ENCODE results near the gene C16orf89. TPM values are rescaled to one million over a fixed set of nuclear protein-coding genes. Genes with fewer than 3 reads are reported as not detected.

The C16orf89 gene
- total RNA-seq, 4 donors from 2014 or later = 2.9 to 14.9 (median 3.3) TPM; not detected in 1

DNA sequence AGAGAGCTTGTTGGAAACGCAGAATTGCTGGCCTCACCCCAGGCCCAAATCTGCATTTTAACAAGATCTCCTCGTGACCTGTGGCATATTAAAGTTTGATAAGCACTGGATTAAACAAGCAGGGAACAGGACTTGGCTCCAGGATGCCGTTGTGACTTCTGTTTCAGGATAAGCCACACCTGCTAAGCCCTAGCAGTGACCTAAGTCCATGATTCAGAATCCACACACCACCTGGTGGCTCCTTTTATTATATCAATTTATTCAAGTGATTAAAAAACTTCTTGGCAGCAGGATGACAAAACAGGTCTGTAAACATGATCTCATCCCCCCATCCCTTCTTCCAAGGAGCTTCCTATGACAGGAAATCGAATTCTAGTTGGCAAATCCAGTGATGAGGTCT is 41.1 kb downstream of the C16orf89 start:
- no peak for TF ChIP-seq CTCF (IDR thresholded peaks at IDR 0.05; ENCODE audit: low read depth)

DNA sequence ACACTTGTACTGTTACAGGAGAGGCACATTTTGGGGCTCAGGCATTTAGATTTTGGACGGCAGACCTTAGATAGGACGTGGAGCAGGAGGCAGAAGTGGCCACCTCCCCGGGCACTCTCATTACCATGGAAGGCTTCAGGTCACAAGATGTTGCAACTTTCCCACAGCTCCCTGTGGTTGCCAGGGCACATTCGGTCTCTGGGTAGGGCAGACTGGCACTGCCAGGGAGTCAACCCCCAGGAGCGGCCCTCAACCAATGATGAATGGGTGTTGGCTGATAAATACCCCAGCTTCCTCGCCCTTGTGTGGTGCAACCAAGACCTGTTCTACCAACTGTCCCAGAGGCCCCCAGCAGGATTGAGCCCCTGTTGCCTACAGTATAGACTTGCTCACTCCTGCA is 43.2 kb downstream of the C16orf89 start:
- TF ChIP-seq CTCF (IDR thresholded peaks at IDR 0.05; ENCODE audit: low read depth) = no peak

DNA sequence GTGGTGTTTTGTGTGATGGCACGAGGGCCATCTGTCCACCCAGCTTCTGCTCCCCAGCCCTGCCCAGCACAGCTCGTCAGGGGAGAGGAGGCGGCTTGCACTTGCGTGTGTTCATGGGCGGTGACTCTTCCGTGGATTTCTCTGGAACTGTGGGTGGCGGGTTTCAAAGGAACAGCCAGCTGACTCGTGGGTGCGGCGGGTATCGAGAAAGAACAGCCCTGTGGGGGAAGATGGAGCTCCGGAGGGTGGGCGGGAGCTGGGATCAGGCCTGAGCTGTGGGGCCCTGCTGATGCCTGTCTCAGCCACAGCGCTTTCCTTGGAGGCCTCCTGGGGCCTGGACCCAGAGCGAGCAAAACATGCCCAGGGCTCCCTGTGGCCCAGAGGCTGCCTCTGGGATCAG is 45.2 kb downstream of the C16orf89 start:
- no peak for TF ChIP-seq CTCF (IDR thresholded peaks at IDR 0.05; ENCODE audit: low read depth)

GRCh38 chr16:5019775-5020174 is 46.0 kb downstream of the C16orf89 start:
- TF ChIP-seq CTCF (IDR thresholded peaks at IDR 0.05; ENCODE audit: low read depth) = no peak

DNA sequence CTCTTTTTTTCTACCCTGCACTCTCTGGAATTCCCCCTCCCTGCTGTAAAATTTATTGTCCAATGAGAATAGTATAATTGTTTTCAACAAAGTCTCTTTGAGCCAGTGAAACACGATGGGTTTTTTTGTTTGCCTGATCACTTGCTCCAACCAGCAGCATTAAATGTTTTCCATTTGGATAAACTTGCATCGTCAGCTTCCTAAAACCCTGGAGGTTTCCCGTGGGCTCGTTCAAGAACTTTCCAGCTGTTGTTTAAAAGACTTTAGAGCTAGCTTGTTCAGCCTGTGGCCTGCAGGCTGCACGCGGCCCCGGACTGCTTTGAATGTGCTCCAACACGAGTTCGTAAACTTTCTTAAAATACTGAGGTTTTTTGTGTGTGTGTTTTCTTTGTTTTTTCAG is 47.0 kb downstream of the C16orf89 start:
- TF ChIP-seq CTCF (IDR thresholded peaks at IDR 0.05; ENCODE audit: low read depth) = no peak

DNA sequence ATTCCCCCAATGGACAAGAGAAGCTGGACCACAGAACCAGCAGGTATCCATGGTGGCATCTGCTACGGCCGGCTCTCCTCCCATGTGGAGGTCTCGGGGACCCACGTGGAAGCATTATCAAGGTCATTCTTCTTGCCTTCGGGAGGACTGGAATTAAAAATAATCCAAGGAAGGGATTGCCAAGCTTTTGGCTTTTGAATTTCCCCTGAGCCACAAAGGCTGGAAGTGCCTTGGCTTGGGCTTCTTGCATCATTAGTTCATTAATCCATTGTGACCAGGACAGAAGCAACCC is 48.1 kb downstream of the C16orf89 start:
- no peak for TF ChIP-seq CTCF (IDR thresholded peaks at IDR 0.05; ENCODE audit: low read depth)

DNA sequence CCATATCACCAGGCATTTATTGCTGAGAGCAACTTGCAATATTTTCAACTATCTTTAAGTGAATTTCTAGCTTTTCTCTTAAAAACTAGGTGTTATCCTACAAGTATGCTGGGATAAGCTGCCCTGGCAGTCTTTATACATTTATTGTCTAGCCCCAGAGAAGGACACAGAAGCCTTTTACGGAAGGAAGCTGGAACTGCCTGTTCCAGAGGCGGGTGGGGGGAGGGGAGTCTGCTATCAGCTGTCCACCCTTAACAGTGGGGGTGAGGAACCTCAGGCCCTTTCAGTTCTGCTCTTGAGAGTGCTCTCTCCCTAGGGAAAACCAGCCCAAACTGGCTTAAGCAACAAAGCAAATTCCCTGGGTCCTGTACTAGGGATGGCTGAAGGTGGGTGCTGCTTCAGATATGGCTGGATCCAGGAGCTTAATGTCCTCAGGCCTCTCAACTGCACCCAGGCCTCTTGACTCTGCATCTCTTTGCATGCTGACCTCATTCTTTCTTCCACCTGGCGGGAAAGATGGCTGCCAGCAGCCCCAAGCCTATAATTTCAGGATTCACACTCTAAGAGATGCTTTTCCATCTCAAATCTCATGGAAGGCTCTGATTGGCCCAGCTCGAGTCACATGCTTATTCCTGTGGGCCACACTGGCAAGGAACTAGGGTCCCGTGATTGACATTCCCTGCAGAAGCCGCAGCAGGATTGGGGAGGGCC is 48.6 kb downstream of the C16orf89 start:
- TF ChIP-seq CTCF (IDR thresholded peaks at IDR 0.05; ENCODE audit: low read depth) = no peak

Measured in subcutaneous adipose tissue (tissue), 4 donors.